K562 (cell line): ENCODE measurements around the gene PLPP4. TPM values are rescaled to one million over a fixed set of nuclear protein-coding genes. Genes with fewer than 3 reads are reported as not detected.

Source experiments
- ATAC-seq: fragments of 200-7000 bp; cut with Tn5 transposase; 3 replicates; pipeline ENCODE4 v1.9.1; 2020; ENCODE audit warnings: moderate library complexity
- BruUV-seq: library from RNA; stranded (reverse); fragments of 400-500 nt; replicated peaks from 2 replicates; lab custom pipeline; 2021; lab: Mats Ljungman, UMichigan
- CTCF ChIA-PET: fragments of 300-600 bp; formaldehyde crosslinking; extraction: SDS; loops from one replicate; lab custom pipeline; 2021; ENCODE audit warnings: low intra/inter-chr PET ratio; lab: Yijun Ruan, JAX
- POLR2A ChIA-PET: fragments of 300-600, 350-650 bp; sonication (Branson Sonifier 250); formaldehyde crosslinking; extraction: SDS; loops from one replicate; lab custom pipeline; 2021; ENCODE audit warnings: antibody characterized with exemption, inconsistent platforms; lab: Yijun Ruan, JAX
- DNase-seq, 4 experiments: peaks; one replicate each; pipeline versions ENCODE4 v3.0.0 to v3.0.0-alpha.2; 2011 to 2018; ENCODE audit warnings: low spot score in 3 of 4, mixed read lengths in 3 of 4; ENCODE audit errors: extremely low read depth in 1 of 4
- FAIRE-seq: peaks from 2 replicates; lab custom pipeline; 2011; peaks lifted over from hg19 to GRCh38; lab: Jason Lieb, UNC
- H2AFZ ChIP-seq: 2 replicates; pipeline ENCODE4 v1.6.0; 2011; ENCODE audit warnings: low read depth, low read length, control low read depth, inconsistent platforms
- H3K27ac ChIP-seq: fragments of 200-600 bp; 3 replicates; pipeline ENCODE4 v1.8.0; 2011; ENCODE audit warnings: low read depth, mild to moderate bottlenecking, control low read depth, inconsistent platforms, low read length, moderate library complexity, mixed read lengths; ENCODE audit errors: extremely low read depth
- H3K27me3 ChIP-seq, 2 experiments: fragments of 300-600 bp in 1 of 2; 2 replicates in 1 of 2; 3 replicates in 1 of 2; pipeline versions ENCODE4 v1.6.0 to v1.8.0; 2011; ENCODE audit warnings: inconsistent platforms in 2 of 2, low read length in 2 of 2, mild to moderate bottlenecking in 1 of 2, mixed read lengths in 1 of 2, moderate library complexity in 1 of 2; ENCODE audit not compliant: control insufficient read depth in 2 of 2, insufficient read depth in 2 of 2
- H3K36me3 ChIP-seq: fragments of 300-600 bp; 3 replicates; pipeline ENCODE4 v1.8.0; 2011; ENCODE audit warnings: mild to moderate bottlenecking, low read length, inconsistent platforms; ENCODE audit not compliant: control insufficient read depth, insufficient read depth
- H3K4me1 ChIP-seq, 2 experiments: fragments of 200-600 bp in 1 of 2; replicated peaks in 1 of 2; 2 replicates in 1 of 2; 3 replicates in 1 of 2; pipeline versions ENCODE4 v1.5.1 to v1.8.0; 2011; ENCODE audit warnings: inconsistent platforms in 2 of 2, low read length in 2 of 2, mild to moderate bottlenecking in 1 of 2, mixed read lengths in 1 of 2, moderate library complexity in 1 of 2; ENCODE audit not compliant: control insufficient read depth in 2 of 2, insufficient read depth in 2 of 2
- H3K4me2 ChIP-seq: 2 replicates; pipeline ENCODE4 v1.6.1; 2011; ENCODE audit warnings: low read length, control low read depth, inconsistent platforms, mixed read lengths; ENCODE audit not compliant: insufficient read depth
- H3K4me3 ChIP-seq: fragments of 200-600 bp; sonication (generic), shearing (Covaris generic); 2 replicates; pipeline ENCODE4 v1.5.1; 2016; ENCODE audit warnings: control low read depth, inconsistent platforms
- H3K79me2 ChIP-seq: fragments of 200-600 bp; 3 replicates; pipeline ENCODE4 v1.8.0; 2011; ENCODE audit warnings: low read length, inconsistent platforms; ENCODE audit not compliant: control insufficient read depth, insufficient read depth
- H3K9ac ChIP-seq, 2 experiments: 2 replicates each; pipeline versions ENCODE4 v1.6.0 to v1.6.1; 2011; ENCODE audit warnings: low read depth in 2 of 2, low read length in 2 of 2, control low read depth in 1 of 2, inconsistent platforms in 1 of 2, mild to moderate bottlenecking in 1 of 2, mixed read lengths in 1 of 2; ENCODE audit not compliant: insufficient read depth in 1 of 2
- H3K9me1 ChIP-seq: one replicate; pipeline ENCODE4 v1.6.0; 2011; ENCODE audit warnings: inconsistent platforms, mild to moderate bottlenecking, low read length, moderate library complexity; ENCODE audit not compliant: control insufficient read depth, insufficient read depth
- H3K9me3 ChIP-seq: replicated peaks from 2 replicates; pipeline ENCODE4 v1.5.1; 2011; ENCODE audit warnings: low read depth, low read length, inconsistent platforms; ENCODE audit not compliant: control insufficient read depth, insufficient read depth
- H4K20me1 ChIP-seq: replicated peaks from 2 replicates; pipeline ENCODE4 v1.6.1; 2011; ENCODE audit warnings: low read length, inconsistent platforms, mixed read lengths; ENCODE audit not compliant: control insufficient read depth, insufficient read depth
- CHD2 ChIP-seq: IDR thresholded peaks from 2 replicates; pipeline ENCODE4 v1.6.1; 2011; ENCODE audit warnings: low read depth, low read length
- E2F3 ChIP-seq: fragments of 250-450 bp; sonication (Bioruptor Pico); IDR thresholded peaks from 2 replicates; pipeline ENCODE4 v1.4.0; 2020; ENCODE audit warnings: mild to moderate bottlenecking
- FOXA3 ChIP-seq, 2 experiments: fragments of 450-650 bp in 1 of 2; sonication (generic) in 1 of 2; formaldehyde crosslinking; IDR thresholded peaks in 1 of 2; conservative IDR thresholded peaks in 1 of 2; 2 replicates each; pipeline versions ENCODE4 v1.4.0 to v1.8.0; 2020 to 2022; ENCODE audit warnings: mild to moderate bottlenecking in 2 of 2, missing genetic modification reagents in 1 of 2
- HNRNPUL1 ChIP-seq: fragments of 200-400 bp; formaldehyde crosslinking; IDR thresholded peaks from 2 replicates; pipeline ENCODE4 v1.6.1; 2017; ENCODE audit warnings: low read length
- LARP7 ChIP-seq: fragments of 450-650 bp; IDR thresholded peaks from 2 replicates; pipeline ENCODE4 v1.6.1; 2016
- MLX ChIP-seq, 2 experiments: fragments of 450-650 bp in 1 of 2; sonication (generic) in 1 of 2; formaldehyde crosslinking; conservative IDR thresholded peaks; 2 replicates each; pipeline versions ENCODE4 v1.4.0 to v1.8.1; 2020 to 2022; ENCODE audit warnings: mild to moderate bottlenecking in 1 of 2, missing genetic modification reagents in 1 of 2
- MXI1 ChIP-seq: IDR thresholded peaks from 2 replicates; pipeline ENCODE4 v1.6.1; 2011; ENCODE audit warnings: low read depth, mild to moderate bottlenecking, improper control_type of control experiment, low read length
- NBN ChIP-seq: fragments of 450-650 bp; IDR thresholded peaks from 2 replicates; pipeline ENCODE4 v1.6.1; 2016; ENCODE audit warnings: low read depth, mild to moderate bottlenecking
- NFIC ChIP-seq: fragments of 450-650 bp; IDR thresholded peaks from 2 replicates; pipeline ENCODE4 v1.6.1; 2017; ENCODE audit warnings: mild to moderate bottlenecking, inconsistent platforms
- PHTF2 ChIP-seq: fragments of 250-450 bp; sonication (Bioruptor Pico); IDR thresholded peaks from 2 replicates; pipeline ENCODE4 v1.5.0; 2021; ENCODE audit warnings: mild to moderate bottlenecking
- SFPQ ChIP-seq: fragments of 200-400 bp; formaldehyde crosslinking; IDR thresholded peaks from 2 replicates; pipeline ENCODE4 v1.6.1; 2017; ENCODE audit warnings: mild to moderate bottlenecking, low read depth, low read length, moderate library complexity
- SOX6 ChIP-seq: fragments of 450-650 bp; IDR thresholded peaks from 2 replicates; pipeline ENCODE4 v1.6.1; 2014; ENCODE audit warnings: mild to moderate bottlenecking
- USF1 ChIP-seq: sonication (generic); formaldehyde crosslinking; IDR thresholded peaks from 2 replicates; pipeline ENCODE4 v1.9.0; 2022; ENCODE audit warnings: mild to moderate bottlenecking, missing genetic modification reagents
- ZBTB9 ChIP-seq: fragments of 450-650 bp; formaldehyde crosslinking; IDR thresholded peaks from 2 replicates; pipeline ENCODE4 v1.4.0; 2020; ENCODE audit warnings: mild to moderate bottlenecking, moderate library complexity
- ZFP91 ChIP-seq: sonication (generic); formaldehyde crosslinking; IDR thresholded peaks from 2 replicates; pipeline ENCODE4 v1.8.0; 2022; ENCODE audit warnings: mild to moderate bottlenecking, missing genetic modification reagents
- ZNF212 ChIP-seq: fragments of 450-650 bp; formaldehyde crosslinking; IDR thresholded peaks from 2 replicates; pipeline ENCODE4 v1.4.0; 2020; ENCODE audit warnings: mild to moderate bottlenecking
- ZNF408 ChIP-seq: fragments of 250-450 bp; sonication (Bioruptor Pico); IDR thresholded peaks from 2 replicates; pipeline ENCODE4 v1.4.0; 2020; ENCODE audit warnings: low read depth, mild to moderate bottlenecking, moderate library complexity
- WGBS: fragments of 100-300 bp; shearing (Covaris generic); methylation state at CpG from one replicate; pipeline ENCODE4 v1.1.6; 2016; ENCODE audit warnings: low coverage, mixed read lengths; ENCODE audit not compliant: insufficient coverage; ENCODE audit errors: missing lambda C conversion rate; 5-methylcytosine and 5-hydroxymethylcytosine counted together
- in situ Hi-C: fragments of 300-500 bp; cut with MboI; formaldehyde crosslinking; loops from 4 replicates; pipeline ENCODE4 v1.15.0; 2018; ENCODE audit warnings: inconsistent platforms, mixed read lengths
- intact Hi-C: fragments of 100-400 bp; cut with micrococcal nuclease; formaldehyde crosslinking; loops from 2 replicates; pipeline ENCODE4 v1.14.2; 2022
- polyA plus RNA-seq, 8 experiments: library from polyadenylated mRNA; depleted of rRNA in 4 of 8; stranded (reverse) in 5 of 8; unstranded in 3 of 8; fragments of >200 nt; fragmentation: Nextera tagmentation in 2 of 8; fragmentation: Illumina TruSeq in 1 of 8; extraction: Ambion mirVana in 2 of 8; extraction: Trizol in 1 of 8; gene quantifications; 2 replicates each; pipeline versions ENCODE4 v1.2.1 to v1.2.3, GENCODE V29; 2011 to 2014; ENCODE audit warnings: inconsistent platforms in 1 of 8, missing spikeins in 1 of 8
- total RNA-seq, 7 experiments: library from RNA; depleted of rRNA in 6 of 7; stranded (reverse); fragments of >200 nt in 6 of 7; fragmentation: Illumina TruSeq in 2 of 7; extraction: Trizol in 2 of 7; gene quantifications; 2 replicates each; pipeline versions ENCODE4 v1.2.1 to v1.2.3, GENCODE V29; 2011 to 2021; ENCODE audit warnings: low replicate concordance in 1 of 7

PLPP4 gene
- total and polyA plus RNA-seq, 9 of the 15 experiments (the other 6 are each of a cell fraction or from before 2014, with no cell fraction given), result 0.08 TPM; not detected in 8

- BruUV-seq, result no TSS peak
- Histone ChIP-seq H3K9me3 (no peaks in the 10 kb centered on the region), H3K27ac (no peak overlapping the region), H3K79me2 (no peaks in the 10 kb centered on the region), H3K36me3 (no peaks in the 10 kb centered on the region), H2AFZ (no peak overlapping the region), H3K4me2 (no peak overlapping the region), H3K9ac (no peak overlapping the region), H3K27me3 (no peaks in the 10 kb centered on the region), H3K4me3 (no peak overlapping the region), H4K20me1 (no peaks in the 10 kb centered on the region), H3K9me1 (no peaks in the 10 kb centered on the region), H3K4me1 (no peaks in the 10 kb centered on the region)
- no peak for FAIRE-seq
- in situ Hi-C loops, result no loop called here
- CTCF ChIA-PET, result no interaction called here
- POLR2A ChIA-PET, result no interaction called here
- DNase-seq, result no peak
- intact Hi-C loops, result loop anchor here (10.0 kb wide), 1 partner anchor 177 kb away; no protein-coding TSS in a partner anchor
- no peak for ATAC-seq
- 6% methylated on average over 2 of the region's 2 CpGs for WGBS
- no peak for TF ChIP-seq MXI1
- no peak for TF ChIP-seq SFPQ
- TF ChIP-seq FOXA3 (CRISPR knock-in tag; conservative IDR thresholded peaks at IDR 0.05 in 1 of 2, IDR thresholded peaks at IDR 0.05 in 1 of 2), result no peak
- no peak for TF ChIP-seq ZBTB9
- TF ChIP-seq PHTF2 (CRISPR knock-in tag), result no peak
- TF ChIP-seq MLX (CRISPR knock-in tag; conservative IDR thresholded peaks at IDR 0.05), result no peak
- TF ChIP-seq LARP7, result no peak
- TF ChIP-seq USF1 (CRISPR knock-in tag), result no peak
- TF ChIP-seq SOX6, result no peak
- TF ChIP-seq NBN, result no peak
- no peak for TF ChIP-seq CHD2
- no peak for TF ChIP-seq NFIC
- no peak for TF ChIP-seq ZNF212 (CRISPR knock-in tag)
- no peak for TF ChIP-seq HNRNPUL1
- no peak for TF ChIP-seq ZFP91 (CRISPR knock-in tag)
- TF ChIP-seq ZNF408 (CRISPR knock-in tag), result no peak
- no peak for TF ChIP-seq E2F3 (CRISPR knock-in tag)
Measured at GRCh38 chr10:120601999-120602398, 145.0 kb downstream of the PLPP4 start.
